Thoracic aorta (tissue), 2 donors: ENCODE measurements around the gene PDGFC. TPM values are rescaled to one million over a fixed set of nuclear protein-coding genes. Genes with fewer than 3 reads are reported as not detected.

Experiments
- ATAC-seq: fragments of 150-250 bp; one replicate; pipeline ENCODE4 v1.8.0; 2017; ENCODE audit warnings: low read depth; ENCODE audit not compliant: insufficient number of reproducible peaks, low FRiP score
- DNase-seq: peaks from one replicate; pipeline ENCODE4 v3.0.0-alpha.2; 2020; ENCODE audit warnings: low spot score
- H3K27ac ChIP-seq, 2 donors: fragments of 200-600 bp; sonication (generic); 1 replicate in 1 of 2; 2 replicates in 1 of 2; pipeline ENCODE4 v1.5.1; 2016; ENCODE audit warnings: mild to moderate bottlenecking in 2 of 2, moderate library complexity in 2 of 2
- H3K27me3 ChIP-seq: fragments of 200-600 bp; sonication (generic); replicated peaks from 2 replicates; pipeline ENCODE4 v1.6.0; 2016; ENCODE audit warnings: mild to moderate bottlenecking; ENCODE audit not compliant: insufficient read depth
- H3K36me3 ChIP-seq: fragments of 200-600 bp; sonication (generic); one replicate; pipeline ENCODE4 v1.5.1; 2016
- H3K4me1 ChIP-seq, 2 donors: fragments of 200-600 bp; sonication (generic); 1 replicate in 1 of 2; 2 replicates in 1 of 2; pipeline versions ENCODE4 v1.5.1 to v1.6.0; 2016; ENCODE audit warnings: low read depth in 2 of 2, mild to moderate bottlenecking in 1 of 2; ENCODE audit not compliant: control insufficient read depth in 1 of 2
- H3K4me3 ChIP-seq: fragments of 200-600 bp; sonication (generic); 2 replicates; pipeline ENCODE4 v1.5.1; 2016; ENCODE audit warnings: mild to moderate bottlenecking
- H3K9me3 ChIP-seq: fragments of 200-600 bp; sonication (generic); 2 replicates; pipeline ENCODE4 v1.5.1; 2016
- CTCF ChIP-seq: fragments of 200-600 bp; sonication (generic); IDR thresholded peaks from one replicate; pipeline ENCODE4 v1.5.1; 2019; ENCODE audit warnings: antibody characterized with exemption
- total RNA-seq, 2 donors: library from RNA; depleted of rRNA; stranded (reverse); fragments of >200 nt; gene quantifications; one replicate each; pipeline versions ENCODE4 v1.1.0 to v1.2.3, GENCODE V29; 2016

The PDGFC gene
- total RNA-seq, 2 donors from 2014 or later, result 31.4 to 32.8 TPM

GRCh38 chr4:156956826-156957368, 14.7 kb downstream of the PDGFC start:
- no peak for TF ChIP-seq CTCF

GRCh38 chr4:156956359-156956758, 15.2 kb downstream of the PDGFC start:
- DNase-seq (no peak), ATAC-seq (no peak)
- no peaks in the 10 kb centered on the region for H3K36me3 ChIP-seq
- no peak for TF ChIP-seq CTCF
- H3K4me3 ChIP-seq, result no peak overlapping the region
- H3K27me3 ChIP-seq, result no peaks in the 10 kb centered on the region
- no peaks in the 10 kb centered on the region for H3K9me3 ChIP-seq
- H3K27ac ChIP-seq, result no peak overlapping the region
- H3K4me1 ChIP-seq, result peaks cover 25 to 83% of the 10 kb centered on the region in 2 donors

More at GRCh38 chr4:156956826-156957368, 14.7 kb downstream of the PDGFC start:
- Histone ChIP-seq H3K9me3 (no peaks in the 10 kb centered on the region), H3K4me1 (peaks cover 25 to 83% of the 10 kb centered on the region in 2 donors), H3K4me3 (no peak overlapping the region), H3K27ac (peak overlapping the region in 1 of 2 donors; percentile 51), H3K36me3 (no peaks in the 10 kb centered on the region), H3K27me3 (no peaks in the 10 kb centered on the region)
- no peak for DNase-seq
- ATAC-seq, result no peak

- TF ChIP-seq CTCF, result no peak
- Histone ChIP-seq H3K36me3 (no peaks in the 10 kb centered on the region), H3K9me3 (no peaks in the 10 kb centered on the region), H3K27me3 (no peaks in the 10 kb centered on the region), H3K4me3 (peak overlapping the region; percentile 33), H3K27ac (peak overlapping the region in 1 of 2 donors; percentile 14), H3K4me1 (peaks cover 39 to 84% of the 10 kb centered on the region in 2 donors)
- DNase-seq (no peak), ATAC-seq (no peak)
These were observed 17.0 kb downstream of the PDGFC start for GRCh38 chr4:156954587-156954986.

GRCh38 chr4:156953951-156954350, 17.6 kb downstream of the PDGFC start:
- DNase-seq (no peak), ATAC-seq (no peak)
- no peak for TF ChIP-seq CTCF
- Histone ChIP-seq H3K4me1 (peaks cover 40 to 84% of the 10 kb centered on the region in 2 donors), H3K27ac (peak overlapping the region in 1 of 2 donors; percentile 82), H3K27me3 (no peaks in the 10 kb centered on the region), H3K4me3 (peak overlapping the region; percentile 33), H3K9me3 (no peaks in the 10 kb centered on the region), H3K36me3 (no peaks in the 10 kb centered on the region)

- no peaks in the 10 kb centered on the region for H3K27me3 ChIP-seq
- H3K27ac ChIP-seq, result peak overlapping the region in 1 of 2 donors; percentile 82
- ATAC-seq (no peak), DNase-seq (no peak)
- H3K36me3 ChIP-seq, result no peaks in the 10 kb centered on the region
- H3K9me3 ChIP-seq, result no peaks in the 10 kb centered on the region
- H3K4me3 ChIP-seq, result no peak overlapping the region
- no peak for TF ChIP-seq CTCF
- H3K4me1 ChIP-seq, result peaks cover 41 to 84% of the 10 kb centered on the region in 2 donors
These were observed 18.6 kb downstream of the PDGFC start for GRCh38 chr4:156953001-156953400.
